Measurements from ENCODE around the gene PLEKHF1.

Gene PLEKHF1

GRCh38 chr19:29687244-29687896 lies 22.1 kb downstream of the PLEKHF1 start:
- H3K27ac ChIP-seq, result peak overlapping the region; percentile 86
- DNase-seq, result peak; percentile 95
- H3K27me3 ChIP-seq (replicated peaks), result no peaks in the 10 kb centered on the region
- no peak for TF ChIP-seq CTCF (IDR thresholded peaks at IDR 0.05; ENCODE audit: low read depth, low read length, missing control alignments)
- no peaks in the 10 kb centered on the region for H3K36me3 ChIP-seq (replicated peaks)
- in situ Hi-C loops (cut with HindIII; ENCODE audit: low pct_ligation_motif_present, low sequenced_read_pairs), result no loop called here
- H3K4me3 ChIP-seq (ENCODE audit: low read depth, low read length), result peak overlapping the region; percentile 46

GRCh38 chr19:29687897-29688728 lies 22.9 kb downstream of the PLEKHF1 start:
- in situ Hi-C loops (cut with HindIII; ENCODE audit: low pct_ligation_motif_present, low sequenced_read_pairs), result no loop called here
- no peak for TF ChIP-seq CTCF (IDR thresholded peaks at IDR 0.05; ENCODE audit: low read depth, low read length, missing control alignments)
- peak overlapping the region; percentile 86 for H3K27ac ChIP-seq
- DNase-seq, result peak; percentile 51
- H3K36me3 ChIP-seq (replicated peaks), result no peaks in the 10 kb centered on the region
- H3K27me3 ChIP-seq (replicated peaks), result no peaks in the 10 kb centered on the region
- H3K4me3 ChIP-seq (ENCODE audit: low read depth, low read length), result no peak overlapping the region

GRCh38 chr19:29690842-29691241 lies 25.6 kb downstream of the PLEKHF1 start:
- Histone ChIP-seq H3K27me3 (replicated peaks) (no peaks in the 10 kb centered on the region), H3K36me3 (replicated peaks) (no peaks in the 10 kb centered on the region), H3K4me3 (ENCODE audit: low read depth, low read length) (no peak overlapping the region), H3K27ac (no peak overlapping the region)
- TF ChIP-seq CTCF (IDR thresholded peaks at IDR 0.05; ENCODE audit: low read depth, low read length, missing control alignments), result peak; percentile 65
- peak; percentile 41 for DNase-seq
- in situ Hi-C loops (cut with HindIII; ENCODE audit: low pct_ligation_motif_present, low sequenced_read_pairs), result no loop called here

- no peak overlapping the region for H3K27ac ChIP-seq
- DNase-seq, result no peak
- H3K4me3 ChIP-seq (ENCODE audit: low read depth, low read length), result no peak overlapping the region
- H3K36me3 ChIP-seq (replicated peaks), result no peaks in the 10 kb centered on the region
- no peaks in the 10 kb centered on the region for H3K27me3 ChIP-seq (replicated peaks)
- no peak for TF ChIP-seq CTCF (IDR thresholded peaks at IDR 0.05; ENCODE audit: low read depth, low read length, missing control alignments)
- in situ Hi-C loops (cut with HindIII; ENCODE audit: low pct_ligation_motif_present, low sequenced_read_pairs), result no loop called here
Observed at GRCh38 chr19:29694161-29694560, 28.9 kb downstream of the PLEKHF1 start.

- Histone ChIP-seq H3K4me3 (ENCODE audit: low read depth, low read length) (no peak overlapping the region), H3K36me3 (replicated peaks) (no peaks in the 10 kb centered on the region), H3K27me3 (replicated peaks) (no peaks in the 10 kb centered on the region), H3K27ac (no peak overlapping the region)
- in situ Hi-C loops (cut with HindIII; ENCODE audit: low pct_ligation_motif_present, low sequenced_read_pairs), result no loop called here
- DNase-seq, result peak; percentile 53
- peak; percentile 95 for TF ChIP-seq CTCF (IDR thresholded peaks at IDR 0.05; ENCODE audit: low read depth, low read length, missing control alignments)
Observed at GRCh38 chr19:29694669-29695627, 29.7 kb downstream of the PLEKHF1 start.

All from brain microvascular endothelial cell (primary cell).